Activated CD4-positive, alpha-beta T cell treated with anti-CD3 and anti-CD28 coated beads, Interleukin-2, amount 10 ng/mL, durations not matched to agents 7 days and 5 days (primary cell): ENCODE measurements around the gene RITA1. TPM values are rescaled to one million over a fixed set of nuclear protein-coding genes. Genes with fewer than 3 reads are reported as not detected.

Experiments
- CTCF ChIA-PET: fragments of 350-600 bp; sonication (Branson Sonifier 250); formaldehyde crosslinking; loops from one replicate; lab custom pipeline; 2021; ENCODE audit warnings: antibody characterized with exemption; lab: Charles Lee
- POLR2A ChIA-PET: fragments of 350-600 bp; sonication (Branson Sonifier 250); formaldehyde crosslinking; loops from one replicate; lab custom pipeline; 2021; ENCODE audit warnings: antibody characterized with exemption; lab: Charles Lee
- DNase-seq: peaks from one replicate; pipeline ENCODE4 v3.0.0-alpha.2; 2020
- H3K27ac Mint-ChIP-seq: one replicate; pipeline ENCODE4 v1.8.0; 2021; ENCODE audit warnings: mild to moderate bottlenecking, moderate library complexity, mixed read lengths
- H3K27me3 Mint-ChIP-seq: one replicate; pipeline ENCODE4 v1.8.0; 2021; ENCODE audit warnings: mixed read lengths
- H3K36me3 Mint-ChIP-seq: one replicate; pipeline ENCODE4 v1.8.0; 2021; ENCODE audit warnings: low read depth, mixed read lengths
- H3K4me1 Mint-ChIP-seq: one replicate; pipeline ENCODE4 v1.8.0; 2021; ENCODE audit warnings: mixed read lengths
- H3K4me3 Mint-ChIP-seq: one replicate; pipeline ENCODE4 v1.8.0; 2021; ENCODE audit warnings: mild to moderate bottlenecking, moderate library complexity, mixed read lengths
- H3K9me3 Mint-ChIP-seq: one replicate; pipeline ENCODE4 v1.8.0; 2021; ENCODE audit warnings: mixed read lengths
- total RNA-seq, 2 experiments: library from RNA; stranded (reverse); gene quantifications; one replicate each; pipeline ENCODE4 v1.2.3, GENCODE V29; 2021

RITA1 gene
- total RNA-seq, 2 experiments from 2014 or later: 17.0 to 18.0 TPM

GRCh38 chr12:113186666-113187325, 1.3 kb downstream of the RITA1 start:
- peaks cover 27% of the 10 kb centered on the region for H3K36me3 Mint-ChIP-seq
- no peaks in the 10 kb centered on the region for H3K9me3 Mint-ChIP-seq

GRCh38 chr12:113189361-113189760, 3.8 kb downstream of the RITA1 start:
- Mint-ChIP-seq H3K4me3 (no peak overlapping the region), H3K4me1 (peaks cover 34% of the 10 kb centered on the region), H3K9me3 (no peaks in the 10 kb centered on the region), H3K36me3 (peaks cover 32% of the 10 kb centered on the region), H3K27ac (no peak overlapping the region), H3K27me3 (no peaks in the 10 kb centered on the region)
- DNase-seq: no peak
- ChIA-PET CTCF (no interaction called here), POLR2A (no interaction called here)

More at GRCh38 chr12:113186666-113187325, 1.3 kb downstream of the RITA1 start:
- Mint-ChIP-seq H3K27me3 (no peaks in the 10 kb centered on the region), H3K27ac (peak overlapping the region; percentile 97), H3K4me1 (peaks cover 41% of the 10 kb centered on the region), H3K4me3 (peak overlapping the region; percentile 97)
- ChIA-PET CTCF (interaction anchor here (0.5 to 3.0 kb wide), 6 partner anchors 8 to 34 kb away, joined by 3 to 16 read pairs (median 6); no protein-coding TSS in a partner anchor), POLR2A (no interaction called here)
- no peak for DNase-seq

GRCh38 chr12:113190761-113191160, 5.2 kb downstream of the RITA1 start:
- ChIA-PET POLR2A (no interaction called here), CTCF (interaction anchor here (0.7 to 1.5 kb wide), 3 partner anchors 13 to 18 kb away, joined by 3 to 4 read pairs (median 3); no protein-coding TSS in a partner anchor)
- DNase-seq: no peak
- Mint-ChIP-seq H3K4me3 (no peak overlapping the region), H3K9me3 (no peaks in the 10 kb centered on the region), H3K4me1 (peaks cover 31% of the 10 kb centered on the region), H3K27me3 (no peaks in the 10 kb centered on the region), H3K27ac (no peak overlapping the region), H3K36me3 (peaks cover 29% of the 10 kb centered on the region)

GRCh38 chr12:113191227-113191626, 5.7 kb downstream of the RITA1 start:
- Mint-ChIP-seq H3K27ac (no peak overlapping the region), H3K4me3 (no peak overlapping the region), H3K36me3 (peaks cover 29% of the 10 kb centered on the region), H3K9me3 (no peaks in the 10 kb centered on the region), H3K27me3 (no peaks in the 10 kb centered on the region), H3K4me1 (peaks cover 28% of the 10 kb centered on the region)
- CTCF ChIA-PET: interaction anchor here (0.9 to 1.5 kb wide), 2 partner anchors 14 to 17 kb away, joined by 3 to 4 read pairs; no protein-coding TSS in a partner anchor
- no peak for DNase-seq
- POLR2A ChIA-PET: no interaction called here

GRCh38 chr12:113194971-113195391, 9.5 kb downstream of the RITA1 start:
- DNase-seq: no peak
- Mint-ChIP-seq H3K27ac (no peak overlapping the region), H3K4me3 (no peak overlapping the region), H3K4me1 (peaks cover 19% of the 10 kb centered on the region), H3K36me3 (peaks cover 14% of the 10 kb centered on the region), H3K9me3 (no peaks in the 10 kb centered on the region), H3K27me3 (no peaks in the 10 kb centered on the region)
- CTCF ChIA-PET: interaction anchor here (0.9 to 2.0 kb wide), 5 partner anchors 9 to 301 kb away, joined by 3 to 16 read pairs (median 5); partner anchors contain the start of genes DDX54, RITA1 and TPCN1
- POLR2A ChIA-PET: no interaction called here

GRCh38 chr12:113195598-113195997, 10.1 kb downstream of the RITA1 start:
- H3K4me1 Mint-ChIP-seq: peaks cover 17% of the 10 kb centered on the region
- peaks cover 12% of the 10 kb centered on the region for H3K36me3 Mint-ChIP-seq
- H3K4me3 Mint-ChIP-seq: no peak overlapping the region
- POLR2A ChIA-PET: no interaction called here
- no peaks in the 10 kb centered on the region for H3K9me3 Mint-ChIP-seq
- CTCF ChIA-PET: interaction anchor here (0.9 to 1.6 kb wide), 5 partner anchors 9 to 301 kb away, joined by 3 to 5 read pairs (median 5); partner anchors contain the start of gene TPCN1
- DNase-seq: no peak
- H3K27ac Mint-ChIP-seq: peak overlapping the region; percentile 9
- no peaks in the 10 kb centered on the region for H3K27me3 Mint-ChIP-seq

- H3K27ac Mint-ChIP-seq: no peak overlapping the region
- H3K4me3 Mint-ChIP-seq: no peak overlapping the region
- no peak for DNase-seq
- no peaks in the 10 kb centered on the region for H3K27me3 Mint-ChIP-seq
- CTCF ChIA-PET: interaction anchor here (0.6 to 1.8 kb wide), 3 partner anchors 11 to 296 kb away, joined by 3 to 5 read pairs (median 4); no protein-coding TSS in a partner anchor
- peaks cover 19% of the 10 kb centered on the region for H3K4me1 Mint-ChIP-seq
- no peaks in the 10 kb centered on the region for H3K9me3 Mint-ChIP-seq
- POLR2A ChIA-PET: no interaction called here
- H3K36me3 Mint-ChIP-seq: peaks cover 8% of the 10 kb centered on the region
Observed at GRCh38 chr12:113196582-113196981, 11.1 kb downstream of the RITA1 start.

GRCh38 chr12:113196990-113197389, 11.5 kb downstream of the RITA1 start:
- Mint-ChIP-seq H3K27me3 (no peaks in the 10 kb centered on the region), H3K4me3 (no peak overlapping the region), H3K27ac (no peak overlapping the region), H3K36me3 (peaks cover 5% of the 10 kb centered on the region), H3K4me1 (peaks cover 19% of the 10 kb centered on the region), H3K9me3 (no peaks in the 10 kb centered on the region)
- ChIA-PET CTCF (interaction anchor here (0.6 to 1.8 kb wide), 8 partner anchors 11 to 297 kb away, joined by 3 to 5 read pairs (median 4); partner anchors contain the start of gene TPCN1), POLR2A (no interaction called here)
- peak; percentile 74 for DNase-seq

- H3K36me3 Mint-ChIP-seq: peaks cover 3% of the 10 kb centered on the region
- DNase-seq: no peak
- H3K4me3 Mint-ChIP-seq: no peak overlapping the region
- ChIA-PET POLR2A (interaction anchor here (0.7 kb wide), 1 partner anchor 61 kb away, joined by 3 read pairs; no protein-coding TSS in a partner anchor), CTCF (interaction anchor here (0.6 to 1.8 kb wide), 8 partner anchors 10 to 248 kb away, joined by 3 to 5 read pairs (median 4); partner anchors contain the start of gene TPCN1)
- no peaks in the 10 kb centered on the region for H3K27me3 Mint-ChIP-seq
- no peaks in the 10 kb centered on the region for H3K9me3 Mint-ChIP-seq
- peaks cover 17% of the 10 kb centered on the region for H3K4me1 Mint-ChIP-seq
- no peak overlapping the region for H3K27ac Mint-ChIP-seq
Observed at GRCh38 chr12:113197518-113198077, 12.1 kb downstream of the RITA1 start.

- H3K9me3 Mint-ChIP-seq: no peaks in the 10 kb centered on the region
- peaks cover 17% of the 10 kb centered on the region for H3K4me1 Mint-ChIP-seq
- H3K27me3 Mint-ChIP-seq: no peaks in the 10 kb centered on the region
- peaks cover 3% of the 10 kb centered on the region for H3K36me3 Mint-ChIP-seq
- H3K4me3 Mint-ChIP-seq: no peak overlapping the region
- ChIA-PET POLR2A (interaction anchor here (0.7 kb wide), 1 partner anchor 61 kb away, joined by 3 read pairs; no protein-coding TSS in a partner anchor), CTCF (interaction anchor here (0.9 to 1.8 kb wide), 2 partner anchors 9 to 14 kb away, joined by 4 read pairs; no protein-coding TSS in a partner anchor)
- no peak for DNase-seq
- no peak overlapping the region for H3K27ac Mint-ChIP-seq
Observed at GRCh38 chr12:113198296-113198695, 12.8 kb downstream of the RITA1 start.

- no peaks in the 10 kb centered on the region for H3K36me3 Mint-ChIP-seq
- ChIA-PET CTCF (interaction anchor here (1.5 to 1.6 kb wide), 2 partner anchors 10 to 47 kb away, joined by 4 to 7 read pairs; no protein-coding TSS in a partner anchor), POLR2A (no interaction called here)
- H3K27ac Mint-ChIP-seq: no peak overlapping the region
- H3K9me3 Mint-ChIP-seq: no peaks in the 10 kb centered on the region
- peaks cover 16% of the 10 kb centered on the region for H3K4me1 Mint-ChIP-seq
- H3K27me3 Mint-ChIP-seq: no peaks in the 10 kb centered on the region
- H3K4me3 Mint-ChIP-seq: no peak overlapping the region
- no peak for DNase-seq
Observed at GRCh38 chr12:113200021-113200797, 14.7 kb downstream of the RITA1 start.
